ES-I3 (cell line): Measurements from ENCODE around the gene TBX1.
"Not testable (repeated sequence)": the region's sequence is repeated elsewhere in the genome, so short reads cannot be mapped to it uniquely, and the experiment has no call there.

Experiments used
- H3K36me3 ChIP-seq: 2 replicates; pipeline ENCODE4 v1.6.1; 2013; ENCODE audit warnings: mild to moderate bottlenecking, low read length, control low read depth, moderate library complexity; ENCODE audit not compliant: insufficient read depth
- H3K4me1 ChIP-seq: 2 replicates; pipeline ENCODE4 v1.6.1; 2013; ENCODE audit warnings: mild to moderate bottlenecking, control low read depth, low read length; ENCODE audit not compliant: insufficient read depth
- H3K9ac ChIP-seq: 2 replicates; pipeline ENCODE4 v1.6.1; 2013; ENCODE audit warnings: low read depth, mild to moderate bottlenecking, low read length, moderate library complexity
- H3K9me3 ChIP-seq: 2 replicates; pipeline ENCODE4 v1.6.1; 2013; ENCODE audit warnings: mild to moderate bottlenecking, low read length, moderate library complexity; ENCODE audit not compliant: control insufficient read depth, insufficient read depth

Gene TBX1

GRCh38 chr22:19720150-19720827, 40.3 kb upstream of the TBX1 start:
- no peaks in the 10 kb centered on the region for H3K9me3 ChIP-seq
- H3K36me3 ChIP-seq = no peaks in the 10 kb centered on the region
- H3K9ac ChIP-seq = no peak overlapping the region
- no peaks in the 10 kb centered on the region; the same call in 1 of the 2 replicates for H3K4me1 ChIP-seq

DNA sequence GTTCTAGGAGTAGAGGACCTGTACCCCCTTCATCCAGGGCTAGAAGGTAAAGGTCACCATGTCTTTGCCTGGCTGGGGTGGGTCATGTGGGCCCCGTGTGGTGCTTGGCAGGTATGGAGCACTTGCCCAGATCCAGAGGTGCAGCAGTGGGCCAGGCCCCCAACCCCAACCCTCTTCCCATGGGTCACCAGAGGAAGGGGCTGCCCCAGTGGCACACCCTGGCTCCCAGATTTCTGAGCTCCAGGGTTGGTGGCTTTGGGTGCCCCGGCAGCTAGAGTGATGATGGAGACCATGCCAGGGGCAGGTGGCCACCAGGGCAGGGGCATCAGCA, 39.6 kb upstream of the TBX1 start:
- H3K4me1 ChIP-seq = no peaks in the 10 kb centered on the region; the same call in 1 of the 2 replicates
- no peak overlapping the region for H3K9ac ChIP-seq
- H3K36me3 ChIP-seq = no peaks in the 10 kb centered on the region
- H3K9me3 ChIP-seq = no peaks in the 10 kb centered on the region

GRCh38 chr22:19721330-19722177, 39.0 kb upstream of the TBX1 start:
- Histone ChIP-seq H3K9me3 (no peaks in the 10 kb centered on the region), H3K9ac (peak overlapping the region; percentile 19; the same call in 1 of the 2 replicates), H3K36me3 (no peaks in the 10 kb centered on the region), H3K4me1 (no peaks in the 10 kb centered on the region; the same call in 1 of the 2 replicates)

DNA sequence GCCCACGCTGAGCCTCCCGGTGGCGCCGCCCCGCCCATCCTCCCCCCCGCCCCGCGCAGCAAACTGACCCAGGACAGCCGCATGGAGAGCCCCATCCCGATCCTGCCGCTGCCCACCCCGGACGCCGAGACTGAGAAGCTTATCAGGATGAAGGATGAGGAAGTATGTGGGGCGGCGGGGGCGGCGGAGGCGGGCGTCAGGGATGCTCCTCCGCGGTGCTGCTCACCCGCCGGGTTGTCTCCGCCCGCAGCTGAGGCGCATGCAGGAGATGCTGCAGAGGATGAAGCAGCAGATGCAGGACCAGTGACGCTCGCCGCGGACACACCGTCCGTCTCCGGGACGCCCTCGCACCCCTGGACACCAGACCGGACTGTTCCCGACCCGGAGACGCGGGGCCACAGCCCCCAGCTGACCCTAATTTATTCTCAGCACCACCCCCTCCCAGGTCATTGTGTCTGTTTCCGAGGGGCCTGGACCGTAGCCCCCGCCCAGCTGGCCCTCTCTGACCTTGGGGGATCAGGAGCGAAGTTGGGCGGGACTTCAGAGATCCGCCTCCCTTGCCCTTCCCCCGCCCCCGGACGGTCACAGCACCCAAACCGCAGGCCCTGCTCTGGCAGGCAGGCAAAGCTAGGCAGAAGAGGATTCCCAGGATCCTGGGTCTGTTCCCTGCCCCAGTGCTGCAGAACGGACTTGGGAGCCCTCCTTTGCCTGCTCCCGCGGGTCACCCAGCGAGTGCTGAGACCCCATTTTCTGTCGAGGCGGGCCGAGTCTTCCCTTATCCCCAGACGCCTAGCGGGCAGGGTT, 38.2 kb upstream of the TBX1 start:
- peak overlapping the region; percentile 19; the same call in 1 of the 2 replicates for H3K9ac ChIP-seq
- no peaks in the 10 kb centered on the region for H3K36me3 ChIP-seq
- H3K9me3 ChIP-seq = no peaks in the 10 kb centered on the region
- H3K4me1 ChIP-seq = no peaks in the 10 kb centered on the region; the same call in 1 of the 2 replicates

- no peaks in the 10 kb centered on the region for H3K36me3 ChIP-seq
- H3K9ac ChIP-seq = peak overlapping the region; percentile 51
- H3K4me1 ChIP-seq = no peaks in the 10 kb centered on the region; the same call in 1 of the 2 replicates
- H3K9me3 ChIP-seq = no peaks in the 10 kb centered on the region
Observed at GRCh38 chr22:19722982-19723231, 37.7 kb upstream of the TBX1 start.

DNA sequence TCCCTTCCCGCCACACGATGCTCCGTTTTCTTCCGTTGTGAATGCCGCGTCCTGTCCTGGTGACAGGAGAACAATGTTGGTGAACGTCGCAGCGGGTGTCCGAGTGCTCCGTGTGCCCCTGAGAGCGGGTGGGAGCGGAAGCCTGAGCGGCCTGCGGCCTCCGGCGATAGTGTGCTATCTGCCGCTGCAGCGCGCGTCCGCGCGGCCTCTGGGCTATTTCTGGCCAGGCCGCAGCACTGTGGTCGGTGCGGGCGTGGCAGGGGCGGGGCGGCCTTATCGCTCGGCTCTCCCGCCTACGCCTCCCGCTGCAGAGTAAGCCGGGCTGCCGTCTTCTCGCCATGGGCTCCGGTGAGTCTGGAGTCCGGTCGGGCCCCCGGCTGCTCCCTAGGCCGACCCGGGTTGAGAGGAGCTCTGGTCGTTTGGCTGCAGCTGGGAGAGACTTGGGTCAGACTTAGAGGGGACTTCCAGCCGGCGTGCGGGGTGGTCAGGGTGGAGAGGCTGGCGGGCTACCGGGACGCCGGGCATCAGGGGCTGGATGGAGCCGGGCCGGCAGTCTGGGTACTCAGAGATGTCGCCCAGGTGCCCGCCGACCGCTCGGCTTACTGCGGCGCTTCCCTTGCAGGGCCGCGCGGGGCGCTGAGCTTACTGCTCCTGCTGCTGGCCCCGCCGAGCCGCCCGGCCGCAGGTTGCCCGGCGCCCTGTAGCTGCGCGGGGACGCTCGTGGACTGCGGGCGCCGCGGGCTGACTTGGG, 37.2 kb upstream of the TBX1 start, which contains the start of gene GP1BB:
Gene GP1BB, plus strand, starts transcription at position 308 of the 751 bp plus-strand sequence. Its CDS starts 31 bp downstream, at position 339.
- H3K4me1 ChIP-seq = no peaks in the 10 kb centered on the region; the same call in 1 of the 2 replicates
- no peaks in the 10 kb centered on the region for H3K36me3 ChIP-seq
- peak within 1 kb of the TSS; percentile 51 for H3K9ac ChIP-seq

GRCh38 chr22:19723983-19724827, 36.4 kb upstream of the TBX1 start:
- H3K9ac ChIP-seq = peak overlapping the region; percentile 51; the same call in 1 of the 2 replicates
- no peaks in the 10 kb centered on the region; the same call in 1 of the 2 replicates for H3K4me1 ChIP-seq
- H3K9me3 ChIP-seq = no peaks in the 10 kb centered on the region
- no peaks in the 10 kb centered on the region for H3K36me3 ChIP-seq

More for the DNA sequence above, 37.2 kb upstream of the TBX1 start, which contains the start of gene GP1BB:
- H3K9me3 ChIP-seq = no peaks in the 10 kb centered on the region

- no peaks in the 10 kb centered on the region; the same call in 1 of the 2 replicates for H3K4me1 ChIP-seq
Observed at GRCh38 chr22:19724927-19725661, 35.5 kb upstream of the TBX1 start.

DNA sequence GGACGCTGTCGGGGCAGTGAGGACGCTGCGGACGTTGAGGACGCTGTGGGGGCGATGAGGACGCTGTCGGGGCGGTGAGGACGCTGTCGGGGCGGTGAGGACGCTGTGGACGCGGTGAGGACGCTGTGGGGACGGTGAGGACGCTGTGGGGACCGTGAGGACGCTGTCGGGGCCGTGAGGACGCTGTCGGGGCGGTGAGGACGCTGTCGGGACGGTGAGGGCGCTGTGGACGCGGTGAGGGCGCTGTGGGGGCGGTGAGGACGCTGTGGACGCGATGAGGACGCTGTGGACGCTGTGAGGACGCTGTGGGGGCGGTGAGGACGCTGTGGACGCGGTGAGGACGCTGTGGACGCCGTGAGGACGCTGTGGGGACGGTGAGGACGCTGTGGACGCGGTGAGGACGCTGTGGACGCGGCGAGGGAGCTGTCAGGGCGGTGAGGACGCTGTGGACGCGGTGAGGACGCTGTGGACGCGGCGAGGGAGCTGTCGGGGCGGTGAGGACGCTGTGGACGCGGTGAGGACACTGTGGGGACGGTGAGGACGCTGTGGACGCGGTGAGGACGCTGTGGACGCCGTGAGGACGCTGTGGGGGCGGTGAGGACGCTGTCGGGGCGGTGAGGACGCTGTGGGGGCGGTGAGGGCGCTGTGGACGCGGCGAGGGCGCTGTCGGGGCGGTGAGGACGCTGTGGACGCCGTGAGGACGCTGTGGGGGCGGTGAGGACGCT, 34.4 kb upstream of the TBX1 start:
- not testable (repeated sequence) for H3K9me3 ChIP-seq, H3K9ac ChIP-seq, H3K36me3 ChIP-seq, H3K4me1 ChIP-seq

More at GRCh38 chr22:19724927-19725661, 35.5 kb upstream of the TBX1 start:
- no peak overlapping the region for H3K9ac ChIP-seq
- no peaks in the 10 kb centered on the region for H3K36me3 ChIP-seq
- H3K9me3 ChIP-seq = no peaks in the 10 kb centered on the region

DNA sequence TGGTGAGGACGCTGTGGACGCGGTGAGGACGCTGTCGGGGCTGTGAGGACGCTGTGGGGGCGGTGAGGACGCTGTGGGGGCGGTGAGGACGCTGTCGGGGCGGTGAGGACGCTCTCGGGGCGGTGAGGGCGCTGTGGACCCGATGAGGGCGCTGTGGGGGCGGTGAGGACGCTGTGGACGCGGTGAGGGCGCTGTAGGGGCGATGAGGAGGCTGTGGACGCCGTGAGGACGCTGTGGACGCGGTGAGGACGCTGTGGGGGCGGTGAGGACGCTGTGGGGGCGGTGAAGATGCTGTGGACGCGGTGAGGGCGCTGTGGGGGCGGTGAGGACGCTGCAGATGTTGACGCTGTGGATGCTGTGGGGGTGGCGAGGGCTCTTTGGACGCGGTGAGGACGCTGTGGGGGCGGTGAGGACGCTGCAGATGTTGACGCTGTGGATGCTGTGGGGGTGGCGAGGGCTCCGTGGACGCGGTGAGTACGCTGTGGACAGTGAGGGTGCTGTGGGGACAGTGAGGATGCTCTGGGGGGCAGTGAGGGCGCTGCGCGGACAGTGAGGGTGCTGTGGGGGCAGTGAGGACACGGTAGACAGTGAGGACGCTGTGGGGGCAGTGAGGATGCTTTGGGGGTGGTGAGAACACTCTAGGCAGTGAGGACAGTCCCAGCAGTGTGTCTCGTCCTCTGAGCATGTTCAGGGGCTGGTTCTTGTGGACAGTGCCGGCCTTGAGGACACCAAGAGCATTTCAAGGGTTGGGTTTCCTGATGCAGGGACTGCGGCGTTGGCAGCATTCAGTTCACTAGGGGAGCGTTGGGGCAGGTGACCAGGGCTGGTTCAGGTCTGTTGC, 33.0 kb upstream of the TBX1 start:
- Histone ChIP-seq H3K9me3 (no peaks in the 10 kb centered on the region), H3K9ac (no peak overlapping the region), H3K4me1 (no peaks in the 10 kb centered on the region; the same call in 1 of the 2 replicates), H3K36me3 (no peaks in the 10 kb centered on the region)

DNA sequence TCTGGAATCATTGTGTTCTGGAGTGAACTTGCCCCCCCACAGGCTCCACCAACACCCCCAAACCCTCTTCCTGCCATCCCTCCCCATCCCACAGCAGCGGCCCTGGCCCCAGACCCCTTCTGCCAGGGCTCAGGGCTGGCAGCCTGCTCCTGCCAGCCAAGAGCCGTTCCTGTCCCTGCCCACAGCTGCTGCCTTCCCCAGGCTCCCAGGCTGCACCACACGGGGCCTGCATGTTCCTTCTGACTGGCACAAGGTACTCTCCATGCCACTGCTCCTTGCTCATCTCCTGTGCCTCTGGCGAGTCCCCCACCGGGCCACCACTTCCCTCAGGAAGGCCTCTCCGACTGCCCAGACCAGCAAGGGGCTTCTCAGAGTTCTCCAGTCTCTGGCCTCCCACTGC, 32.3 kb upstream of the TBX1 start:
- H3K4me1 ChIP-seq = no peaks in the 10 kb centered on the region
- H3K9me3 ChIP-seq = no peaks in the 10 kb centered on the region
- no peak overlapping the region for H3K9ac ChIP-seq
- H3K36me3 ChIP-seq = no peaks in the 10 kb centered on the region
